NB4 (cell line): Measurements from ENCODE around the gene FSTL4.

ENCODE experiments used
- MAX ChIP-seq: IDR thresholded peaks from 2 replicates; pipeline ENCODE4 v1.6.1; 2011; ENCODE audit warnings: low read depth, low read length
- POLR2A ChIP-seq: IDR thresholded peaks from 2 replicates; pipeline ENCODE4 v1.6.1; 2011; ENCODE audit warnings: mild to moderate bottlenecking; ENCODE audit not compliant: insufficient read length; ENCODE audit errors: extremely low read depth

- no peak for TF ChIP-seq POLR2A
- TF ChIP-seq MAX = no peak
Observed at GRCh38 chr5:133262690-133263089, 349.7 kb downstream of the FSTL4 start.
